Testis (tissue), 3 donors: ENCODE measurements around the gene OFD1. TPM values are rescaled to one million over a fixed set of nuclear protein-coding genes. Genes with fewer than 3 reads are reported as not detected.

Source experiments
- DNase-seq: peaks from one replicate; pipeline ENCODE4 v3.0.0-alpha.2; 2019
- H3K27ac ChIP-seq, 2 donors: fragments of 200-600 bp; sonication (generic); one replicate each; pipeline ENCODE4 v1.5.1; 2019
- H3K27me3 ChIP-seq: fragments of 200-600 bp; sonication (generic); one replicate; pipeline ENCODE4 v1.5.1; 2019
- H3K36me3 ChIP-seq: fragments of 200-600 bp; sonication (generic); one replicate; pipeline ENCODE4 v1.5.1; 2017; ENCODE audit warnings: low read depth; ENCODE audit errors: missing control alignments
- H3K4me1 ChIP-seq: fragments of 200-600 bp; sonication (generic); one replicate; pipeline ENCODE4 v1.5.1; 2019
- H3K4me3 ChIP-seq, 2 donors: fragments of 200-600 bp; sonication (generic); one replicate each; pipeline ENCODE4 v1.5.1; 2017 to 2019
- H3K9me3 ChIP-seq: fragments of 200-600 bp; sonication (generic); one replicate; pipeline ENCODE4 v1.5.1; 2017
- POLR2A ChIP-seq: fragments of 450-650 bp; IDR thresholded peaks from one replicate; pipeline ENCODE4 v1.6.1; 2017; ENCODE audit warnings: antibody characterized with exemption, mild to moderate bottlenecking, moderate library complexity
- WGBS, 2 donors: methylation state at CpG; one replicate each; pipeline ENCODE4 v1.1.5; 2018; 5-methylcytosine and 5-hydroxymethylcytosine counted together
- intact Hi-C: fragments of 100-400 bp; cut with DNase I; formaldehyde crosslinking; loops from one replicate; pipeline ENCODE4 v1.15.1; 2023; ENCODE audit warnings: low total_unique reads
- polyA plus RNA-seq: library from polyadenylated mRNA; stranded (reverse); fragments of 350-450 nt; fragmentation: Illumina TruSeq; extraction: RNeasy Lipid Tissue Mini Kit (QIAGEN cat#74804); gene quantifications from one replicate; pipeline ENCODE4 v1.2.3, GENCODE V29; 2014; ENCODE audit warnings: low read depth, low replicate concordance; ENCODE audit not compliant: insufficient read depth
- total RNA-seq, 2 donors: library from RNA; depleted of rRNA; stranded (reverse); fragments of >200 nt; gene quantifications; one replicate each; pipeline ENCODE4 v1.2.3, GENCODE V29; 2016
- TF ChIP-seq, protein P1 (sequence below), 3 experiments: fragments of 450-650 bp in 2 of 3; fragments of 200-600 bp in 1 of 3; sonication (generic) in 1 of 3; IDR thresholded peaks; one replicate each; pipeline ENCODE4 v1.5.1; 2016 to 2019; ENCODE audit warnings: antibody characterized with exemption in 3 of 3, mild to moderate bottlenecking in 2 of 3, moderate library complexity in 1 of 3

OFD1 gene
- total and polyA plus RNA-seq, 3 donors from 2014 or later = 11.5 to 39.7 (median 36.3) TPM

DNA sequence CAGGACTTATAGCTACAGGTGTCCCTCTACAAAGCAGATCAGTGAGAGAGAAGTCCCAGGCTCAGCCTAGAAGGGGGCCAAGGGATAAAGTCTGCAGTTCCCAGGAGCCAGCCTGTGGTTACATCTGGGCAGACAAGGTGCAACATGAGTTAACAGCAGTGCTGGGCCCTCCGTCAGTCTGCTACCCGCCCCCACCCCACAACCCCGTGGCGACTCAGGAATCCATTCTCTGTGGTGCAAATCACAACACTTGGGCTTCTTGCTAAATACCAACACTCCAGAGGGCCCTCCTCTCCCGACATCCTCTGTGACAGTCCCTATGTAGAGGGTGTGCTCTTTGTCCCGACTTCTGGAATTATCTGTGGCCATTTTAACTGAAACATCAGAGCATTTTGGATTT is 68.6 kb downstream of the OFD1 start:
- TF ChIP-seq, protein P1, sequence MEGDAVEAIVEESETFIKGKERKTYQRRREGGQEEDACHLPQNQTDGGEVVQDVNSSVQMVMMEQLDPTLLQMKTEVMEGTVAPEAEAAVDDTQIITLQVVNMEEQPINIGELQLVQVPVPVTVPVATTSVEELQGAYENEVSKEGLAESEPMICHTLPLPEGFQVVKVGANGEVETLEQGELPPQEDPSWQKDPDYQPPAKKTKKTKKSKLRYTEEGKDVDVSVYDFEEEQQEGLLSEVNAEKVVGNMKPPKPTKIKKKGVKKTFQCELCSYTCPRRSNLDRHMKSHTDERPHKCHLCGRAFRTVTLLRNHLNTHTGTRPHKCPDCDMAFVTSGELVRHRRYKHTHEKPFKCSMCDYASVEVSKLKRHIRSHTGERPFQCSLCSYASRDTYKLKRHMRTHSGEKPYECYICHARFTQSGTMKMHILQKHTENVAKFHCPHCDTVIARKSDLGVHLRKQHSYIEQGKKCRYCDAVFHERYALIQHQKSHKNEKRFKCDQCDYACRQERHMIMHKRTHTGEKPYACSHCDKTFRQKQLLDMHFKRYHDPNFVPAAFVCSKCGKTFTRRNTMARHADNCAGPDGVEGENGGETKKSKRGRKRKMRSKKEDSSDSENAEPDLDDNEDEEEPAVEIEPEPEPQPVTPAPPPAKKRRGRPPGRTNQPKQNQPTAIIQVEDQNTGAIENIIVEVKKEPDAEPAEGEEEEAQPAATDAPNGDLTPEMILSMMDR (IDR thresholded peaks at IDR 0.05) = no peak
- TF ChIP-seq POLR2A = no peak
- Histone ChIP-seq H3K9me3 (no peaks in the 10 kb centered on the region), H3K36me3 (no peaks in the 10 kb centered on the region), H3K4me3 (no peak overlapping the region), H3K27ac (no peak overlapping the region), H3K27me3 (no peaks in the 10 kb centered on the region), H3K4me1 (no peaks in the 10 kb centered on the region)
- intact Hi-C loops = no loop called here
- DNase-seq = no peak
- 78 to 83% methylated on average over 3 to 6 of the region's 6 CpGs for WGBS, 2 donors

GRCh38 chrX:13805241-13805640 is 70.7 kb downstream of the OFD1 start:
- no peak for DNase-seq
- WGBS, 2 donors = 65 to 71% methylated on average over 2 of the region's 2 CpGs
- intact Hi-C loops = no loop called here
- no peaks in the 10 kb centered on the region for H3K9me3 ChIP-seq
- H3K27me3 ChIP-seq = no peaks in the 10 kb centered on the region
- no peaks in the 10 kb centered on the region for H3K4me1 ChIP-seq
- no peak overlapping the region for H3K27ac ChIP-seq
- H3K36me3 ChIP-seq = no peaks in the 10 kb centered on the region
- H3K4me3 ChIP-seq = no peak overlapping the region
- no peak for TF ChIP-seq POLR2A
- TF ChIP-seq, protein P1 (IDR thresholded peaks at IDR 0.05) = no peak

GRCh38 chrX:13808293-13808692 is 73.7 kb downstream of the OFD1 start:
- no peak for DNase-seq
- H3K27me3 ChIP-seq = no peaks in the 10 kb centered on the region
- 65 to 69% methylated on average over 4 of the region's 4 CpGs for WGBS, 2 donors
- H3K4me3 ChIP-seq = no peak overlapping the region
- intact Hi-C loops = no loop called here
- no peaks in the 10 kb centered on the region for H3K9me3 ChIP-seq
- no peaks in the 10 kb centered on the region for H3K36me3 ChIP-seq
- H3K27ac ChIP-seq = no peak overlapping the region
- no peaks in the 10 kb centered on the region for H3K4me1 ChIP-seq
- TF ChIP-seq, protein P1 (IDR thresholded peaks at IDR 0.05) = no peak

DNA sequence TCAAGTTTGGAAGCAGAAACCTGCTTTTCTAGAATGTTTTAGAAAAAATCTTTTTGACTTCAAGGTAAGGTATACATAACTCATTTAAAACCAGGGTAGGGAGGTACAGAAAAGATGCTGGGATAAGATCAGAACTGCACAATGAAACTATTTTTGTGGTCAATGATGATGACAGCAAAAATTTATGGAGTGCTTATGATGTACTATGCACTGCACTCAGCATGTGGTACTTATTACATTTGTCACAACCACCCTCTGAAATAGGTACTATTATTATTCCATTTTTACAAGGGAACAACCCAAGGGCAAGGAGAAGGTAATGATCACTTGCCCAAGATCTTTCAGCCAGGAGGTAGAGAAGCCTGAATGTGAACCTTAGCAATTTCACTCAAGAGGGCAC is 74.3 kb downstream of the OFD1 start:
- intact Hi-C loops = no loop called here
- H3K4me3 ChIP-seq = no peak overlapping the region
- H3K27ac ChIP-seq = no peak overlapping the region

GRCh38 chrX:13815664-13816063 is 81.1 kb downstream of the OFD1 start:
- 92 to 93% methylated on average over 7 of the region's 7 CpGs for WGBS, 2 donors
- Histone ChIP-seq H3K27me3 (no peaks in the 10 kb centered on the region), H3K27ac (no peak overlapping the region), H3K4me1 (no peaks in the 10 kb centered on the region), H3K9me3 (no peaks in the 10 kb centered on the region), H3K36me3 (no peaks in the 10 kb centered on the region), H3K4me3 (no peak overlapping the region)
- intact Hi-C loops = no loop called here
- TF ChIP-seq, protein P1 (IDR thresholded peaks at IDR 0.05) = no peak
- TF ChIP-seq POLR2A = no peak
- no peak for DNase-seq

More for the DNA sequence above, 74.3 kb downstream of the OFD1 start:
- TF ChIP-seq POLR2A = no peak
- TF ChIP-seq, protein P1 (IDR thresholded peaks at IDR 0.05) = no peak
- H3K4me1 ChIP-seq = no peaks in the 10 kb centered on the region
- H3K9me3 ChIP-seq = no peaks in the 10 kb centered on the region
- no peaks in the 10 kb centered on the region for H3K27me3 ChIP-seq
- H3K36me3 ChIP-seq = no peaks in the 10 kb centered on the region
- no peak for DNase-seq
